Measurements from ENCODE around the gene SLC7A1. TPM values are rescaled to one million over a fixed set of nuclear protein-coding genes. Genes with fewer than 3 reads are reported as not detected.

The SLC7A1 gene
- polyA plus RNA-seq, 2 of the 4 experiments (the other 2 are of a cell fraction), result 19.9 to 24.8 TPM

DNA sequence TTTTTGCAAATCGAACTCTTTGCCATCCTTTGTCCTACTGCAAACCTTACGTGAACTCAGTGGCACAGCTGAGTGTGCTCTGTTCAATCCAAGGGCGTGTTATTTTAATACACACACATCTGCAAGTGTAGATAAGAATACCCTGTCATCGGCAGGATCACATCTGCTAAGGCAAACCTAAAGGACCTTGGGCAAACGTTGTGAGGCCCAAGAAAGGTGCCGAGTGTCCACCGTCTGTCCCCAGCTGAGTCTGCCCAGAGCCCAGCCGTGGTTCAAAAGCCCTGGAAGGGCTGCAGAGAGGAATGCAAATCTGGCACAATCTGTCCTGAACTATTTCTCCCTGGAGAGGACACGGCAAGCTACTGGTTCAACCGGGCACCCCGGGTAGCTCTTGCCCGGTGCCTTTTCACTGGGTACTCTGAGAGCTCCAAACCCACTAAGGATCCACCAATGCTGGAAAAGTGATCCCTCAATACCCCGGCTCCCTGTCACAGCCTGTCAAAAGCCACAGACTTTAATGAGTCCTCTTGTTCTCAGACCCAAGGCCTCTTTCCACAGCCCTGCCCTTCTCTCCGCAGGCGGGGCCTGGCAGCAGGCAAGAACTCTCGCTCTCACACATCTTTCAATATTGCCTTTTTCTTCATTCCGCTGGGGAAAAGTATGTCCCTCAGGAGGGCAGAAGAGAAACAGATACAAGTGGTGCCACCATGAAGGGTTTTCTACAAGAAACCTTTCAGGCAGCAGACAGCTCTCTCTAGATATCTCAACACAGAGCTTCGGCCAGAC lies 17.0 kb downstream of the SLC7A1 start:
- ChIA-PET CTCF (interaction anchor here (0.8 kb wide), 1 partner anchor 537 kb away, joined by 4 read pairs; no protein-coding TSS in a partner anchor), POLR2A (no interaction called here)
- WGBS (ENCODE audit: missing lambda C conversion rate), result 88% methylated on average over 18 of the region's 18 CpGs
- TF ChIP-seq ZSCAN20 (CRISPR knock-in tag; IDR thresholded peaks at IDR 0.05) (no peak), MAZ (IDR thresholded peaks at IDR 0.05; ENCODE audit: borderline replicate concordance, low read depth, low read length) (no peak), HOXB5 (CRISPR knock-in tag; IDR thresholded peaks at IDR 0.05) (no peak), RAD21 (conservative IDR thresholded peaks at IDR 0.05 in 1 of 2, IDR thresholded peaks at IDR 0.05 in 1 of 2) (no peak), BHLHE40 (IDR thresholded peaks at IDR 0.05; ENCODE audit: low read depth, low read length) (no peak), HDAC2 (IDR thresholded peaks at IDR 0.05) (no peak), HOXB13 (CRISPR knock-in tag; IDR thresholded peaks at IDR 0.05; ENCODE audit: low read depth) (no peak), POLR2A (IDR thresholded peaks at IDR 0.05; ENCODE audit: low read length) (no peak), MYC (IDR thresholded peaks at IDR 0.05; ENCODE audit: borderline replicate concordance, low read length) (no peak)
- TF ChIP-seq, protein P1, sequence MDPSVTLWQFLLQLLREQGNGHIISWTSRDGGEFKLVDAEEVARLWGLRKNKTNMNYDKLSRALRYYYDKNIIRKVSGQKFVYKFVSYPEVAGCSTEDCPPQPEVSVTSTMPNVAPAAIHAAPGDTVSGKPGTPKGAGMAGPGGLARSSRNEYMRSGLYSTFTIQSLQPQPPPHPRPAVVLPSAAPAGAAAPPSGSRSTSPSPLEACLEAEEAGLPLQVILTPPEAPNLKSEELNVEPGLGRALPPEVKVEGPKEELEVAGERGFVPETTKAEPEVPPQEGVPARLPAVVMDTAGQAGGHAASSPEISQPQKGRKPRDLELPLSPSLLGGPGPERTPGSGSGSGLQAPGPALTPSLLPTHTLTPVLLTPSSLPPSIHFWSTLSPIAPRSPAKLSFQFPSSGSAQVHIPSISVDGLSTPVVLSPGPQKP (IDR thresholded peaks at IDR 0.05; ENCODE audit: low read depth, low read length), result no peak
- ATAC-seq, result no peak
- Histone ChIP-seq H3K4me3 (no peak overlapping the region), H3K27ac (no peak overlapping the region), H3K4me1 (peaks cover 15% of the 10 kb centered on the region), H3K9me3 (no peaks in the 10 kb centered on the region), H3K4me2 (no peak overlapping the region)
- DNase-seq (ENCODE audit: low read depth in 1 of 2, low spot score in 1 of 2), result no peak
- no peak for FAIRE-seq

GRCh38 chr13:29577136-29578051 lies 18.1 kb downstream of the SLC7A1 start:
- Histone ChIP-seq H3K4me3 (no peak overlapping the region), H3K27ac (no peak overlapping the region), H3K9me3 (no peaks in the 10 kb centered on the region), H3K4me2 (no peak overlapping the region), H3K4me1 (peaks cover 11% of the 10 kb centered on the region; the same call in 2 of the 3 replicates)
- ATAC-seq, result no peak
- no peak for TF ChIP-seq CHD2 (IDR thresholded peaks at IDR 0.05; ENCODE audit: low read length, partially characterized antibody)
- no peak for TF ChIP-seq KDM1A (IDR thresholded peaks at IDR 0.05; ENCODE audit: low read depth)
- no peak for TF ChIP-seq CBX2 (IDR thresholded peaks at IDR 0.05; ENCODE audit: borderline replicate concordance, low read depth)
- TF ChIP-seq ZFP36 (IDR thresholded peaks at IDR 0.05; ENCODE audit: borderline replicate concordance, partially characterized antibody), result no peak
- no peak for TF ChIP-seq SREBF2 (IDR thresholded peaks at IDR 0.05)
- TF ChIP-seq HOXB5 (CRISPR knock-in tag; IDR thresholded peaks at IDR 0.05), result no peak
- ChIA-PET POLR2A (no interaction called here), CTCF (interaction anchor here (1.6 kb wide), 1 partner anchor 70 kb away, joined by 4 read pairs; no protein-coding TSS in a partner anchor)
- 94% methylated on average over 16 of the region's 18 CpGs for WGBS (ENCODE audit: missing lambda C conversion rate)
- DNase-seq (ENCODE audit: low read depth in 1 of 2, low spot score in 1 of 2), result no peak
- no peak for FAIRE-seq

- no peak overlapping the region for H3K4me3 ChIP-seq
- no peak overlapping the region for H3K4me2 ChIP-seq
- no peak for DNase-seq (ENCODE audit: low read depth in 1 of 2, low spot score in 1 of 2)
- ATAC-seq, result no peak
- ChIA-PET POLR2A (no interaction called here), CTCF (interaction anchor here (0.6 to 1.6 kb wide), 2 partner anchors 25 to 69 kb away, joined by 3 to 4 read pairs; no protein-coding TSS in a partner anchor)
- H3K9me3 ChIP-seq, result no peaks in the 10 kb centered on the region
- no peak overlapping the region for H3K27ac ChIP-seq
- FAIRE-seq, result no peak
- 95% methylated on average over 7 of the region's 7 CpGs for WGBS (ENCODE audit: missing lambda C conversion rate)
- no peak for TF ChIP-seq MAZ (IDR thresholded peaks at IDR 0.05; ENCODE audit: borderline replicate concordance, low read depth, low read length)
- TF ChIP-seq FOSB (CRISPR knock-in tag; IDR thresholded peaks at IDR 0.05), result no peak
- TF ChIP-seq, protein P2, sequence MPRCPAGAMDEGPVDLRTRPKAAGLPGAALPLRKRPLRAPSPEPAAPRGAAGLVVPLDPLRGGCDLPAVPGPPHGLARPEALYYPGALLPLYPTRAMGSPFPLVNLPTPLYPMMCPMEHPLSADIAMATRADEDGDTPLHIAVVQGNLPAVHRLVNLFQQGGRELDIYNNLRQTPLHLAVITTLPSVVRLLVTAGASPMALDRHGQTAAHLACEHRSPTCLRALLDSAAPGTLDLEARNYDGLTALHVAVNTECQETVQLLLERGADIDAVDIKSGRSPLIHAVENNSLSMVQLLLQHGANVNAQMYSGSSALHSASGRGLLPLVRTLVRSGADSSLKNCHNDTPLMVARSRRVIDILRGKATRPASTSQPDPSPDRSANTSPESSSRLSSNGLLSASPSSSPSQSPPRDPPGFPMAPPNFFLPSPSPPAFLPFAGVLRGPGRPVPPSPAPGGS (IDR thresholded peaks at IDR 0.05), result no peak
- no peak for TF ChIP-seq RCOR1 (IDR thresholded peaks at IDR 0.05; ENCODE audit: low read depth, low read length)
- no peak for TF ChIP-seq RAD21 (conservative IDR thresholded peaks at IDR 0.05 in 1 of 2, IDR thresholded peaks at IDR 0.05 in 1 of 2)
- TF ChIP-seq TFCP2L1 (CRISPR knock-in tag; IDR thresholded peaks at IDR 0.05), result no peak
- no peak for TF ChIP-seq ZC3H11A (IDR thresholded peaks at IDR 0.05)
- no peak for TF ChIP-seq GATA3 (IDR thresholded peaks at IDR 0.05; ENCODE audit: borderline replicate concordance)
- no peak for TF ChIP-seq POLR2AphosphoS2 (conservative IDR thresholded peaks at IDR 0.05; ENCODE audit: low read length)
- no peak for TF ChIP-seq ESRRA (IDR thresholded peaks at IDR 0.05; ENCODE audit: borderline replicate concordance, low read length)
- TF ChIP-seq ZFP36 (IDR thresholded peaks at IDR 0.05; ENCODE audit: borderline replicate concordance, partially characterized antibody), result no peak
- TF ChIP-seq RNF2 (IDR thresholded peaks at IDR 0.05; ENCODE audit: borderline replicate concordance, low read depth), result no peak
- TF ChIP-seq EHMT2 (IDR thresholded peaks at IDR 0.05; ENCODE audit: low read depth), result no peak
- TF ChIP-seq, protein P3, sequence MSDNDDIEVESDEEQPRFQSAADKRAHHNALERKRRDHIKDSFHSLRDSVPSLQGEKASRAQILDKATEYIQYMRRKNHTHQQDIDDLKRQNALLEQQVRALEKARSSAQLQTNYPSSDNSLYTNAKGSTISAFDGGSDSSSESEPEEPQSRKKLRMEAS (IDR thresholded peaks at IDR 0.05), result no peak
- TF ChIP-seq NR3C1 (IDR thresholded peaks at IDR 0.05), result no peak
- TF ChIP-seq SREBF2 (IDR thresholded peaks at IDR 0.05), result no peak
- no peak for TF ChIP-seq SMC3 (IDR thresholded peaks at IDR 0.05)
- TF ChIP-seq CEBPB (IDR thresholded peaks at IDR 0.05), result no peak
- peaks cover 11% of the 10 kb centered on the region; the same call in 2 of the 3 replicates for H3K4me1 ChIP-seq
Measured at GRCh38 chr13:29576581-29576980, 18.9 kb downstream of the SLC7A1 start.

Data from A549 (cell line).